ENCODE results near the gene PIR. TPM values are rescaled to one million over a fixed set of nuclear protein-coding genes. Genes with fewer than 3 reads are reported as not detected.

Gene PIR
- total RNA-seq, 5 donors from 2014 or later (not counting 1 experiment from before 2014, with no cell fraction given) = 0.51 TPM; not detected in 4

GRCh38 chrX:15425024-15425423, 68.1 kb downstream of the PIR start:
- no peaks in the 10 kb centered on the region for H3K4me1 ChIP-seq (ENCODE audit: control insufficient read depth in 1 of 2, extremely low read depth in 1 of 2, insufficient read depth in 2 of 2, low read length in 2 of 2)
- ATAC-seq (replicated peaks in 1 of 4) (no peak), DNase-seq (no peak)
- Mint-ChIP-seq H3K4me1 (no peaks in the 10 kb centered on the region), H3K27ac (no peak overlapping the region), H3K9me3 (no peaks in the 10 kb centered on the region), H3K4me3 (no peak overlapping the region), H3K36me3 (no peaks in the 10 kb centered on the region), H3K27me3 (peaks cover 0 to 5% of the 10 kb centered on the region in 2 donors)
- H3K9me3 ChIP-seq = no peaks in the 10 kb centered on the region
- no peak overlapping the region for H3K27ac ChIP-seq (ENCODE audit: low read length)
- CTCF ChIA-PET = no interaction called here
- POLR2A ChIA-PET = no interaction called here
- H3K36me3 ChIP-seq (ENCODE audit: control insufficient read depth in 2 of 2, extremely low read depth in 1 of 2, insufficient read depth in 1 of 2, low read length in 1 of 2) = no peaks in the 10 kb centered on the region
- WGBS (ENCODE audit: insufficient coverage) = no CpG with 5 or more reads among the region's 1 CpG
- H3K27me3 ChIP-seq (replicated peaks in 1 of 2; ENCODE audit: control insufficient read depth in 2 of 2, extremely low read depth in 1 of 2, insufficient read depth in 2 of 2, low read length in 1 of 2) = no peaks in the 10 kb centered on the region
- no peak overlapping the region for H3K4me3 ChIP-seq (ENCODE audit: control insufficient read depth in 1 of 2, extremely low read depth in 1 of 2, low read length in 1 of 2)

- H3K4me3 Mint-ChIP-seq = no peak overlapping the region
- H3K4me3 ChIP-seq (ENCODE audit: control insufficient read depth in 1 of 2, extremely low read depth in 1 of 2, low read length in 1 of 2) = no peak overlapping the region
- H3K27ac ChIP-seq (ENCODE audit: low read length) = no peak overlapping the region
- no peaks in the 10 kb centered on the region for H3K9me3 ChIP-seq
- H3K36me3 Mint-ChIP-seq = no peaks in the 10 kb centered on the region
- no peaks in the 10 kb centered on the region for H3K27me3 ChIP-seq (replicated peaks in 1 of 2; ENCODE audit: control insufficient read depth in 2 of 2, extremely low read depth in 1 of 2, insufficient read depth in 2 of 2, low read length in 1 of 2)
- no peaks in the 10 kb centered on the region for H3K4me1 Mint-ChIP-seq
- WGBS (ENCODE audit: insufficient coverage) = no CpG with 5 or more reads among the region's 3 CpGs
- no peak for DNase-seq
- no peak for ATAC-seq (replicated peaks in 1 of 4)
- ChIA-PET POLR2A (no interaction called here), CTCF (interaction anchor here in 1 of 2 donors (0.7 kb wide), 1 partner anchor 1348 kb away, joined by 4 read pairs; no protein-coding TSS in a partner anchor)
- H3K27ac Mint-ChIP-seq = no peak overlapping the region
- peaks cover 1 to 21% of the 10 kb centered on the region in 2 donors for H3K27me3 Mint-ChIP-seq
- H3K9me3 Mint-ChIP-seq = peaks cover 4 to 5% (median 4%) of the 10 kb centered on the region in 3 donors
- H3K4me1 ChIP-seq (ENCODE audit: control insufficient read depth in 1 of 2, extremely low read depth in 1 of 2, insufficient read depth in 2 of 2, low read length in 2 of 2) = no peaks in the 10 kb centered on the region
- H3K36me3 ChIP-seq (ENCODE audit: control insufficient read depth in 2 of 2, extremely low read depth in 1 of 2, insufficient read depth in 1 of 2, low read length in 1 of 2) = no peaks in the 10 kb centered on the region
Measured at GRCh38 chrX:15418707-15419181, 74.4 kb downstream of the PIR start.

- H3K36me3 ChIP-seq (ENCODE audit: control insufficient read depth in 2 of 2, extremely low read depth in 1 of 2, insufficient read depth in 1 of 2, low read length in 1 of 2) = no peaks in the 10 kb centered on the region
- no peak overlapping the region for H3K4me3 ChIP-seq (ENCODE audit: control insufficient read depth in 1 of 2, extremely low read depth in 1 of 2, low read length in 1 of 2)
- no peaks in the 10 kb centered on the region for H3K27me3 ChIP-seq (replicated peaks in 1 of 2; ENCODE audit: control insufficient read depth in 2 of 2, extremely low read depth in 1 of 2, insufficient read depth in 2 of 2, low read length in 1 of 2)
- ATAC-seq (replicated peaks in 1 of 4) (no peak), DNase-seq (no peak)
- Mint-ChIP-seq H3K27me3 (peaks cover 5 to 27% of the 10 kb centered on the region in 2 donors), H3K4me3 (no peak overlapping the region), H3K4me1 (no peaks in the 10 kb centered on the region), H3K9me3 (peaks cover 4 to 5% (median 4%) of the 10 kb centered on the region in 3 donors), H3K27ac (no peak overlapping the region), H3K36me3 (no peaks in the 10 kb centered on the region)
- H3K9me3 ChIP-seq = no peaks in the 10 kb centered on the region
- ChIA-PET POLR2A (no interaction called here), CTCF (no interaction called here)
- no CpG with 5 or more reads among the region's 6 CpGs for WGBS (ENCODE audit: insufficient coverage)
- no peaks in the 10 kb centered on the region for H3K4me1 ChIP-seq (ENCODE audit: control insufficient read depth in 1 of 2, extremely low read depth in 1 of 2, insufficient read depth in 2 of 2, low read length in 2 of 2)
- no peak overlapping the region for H3K27ac ChIP-seq (ENCODE audit: low read length)
Measured at GRCh38 chrX:15418041-15418706, 75.0 kb downstream of the PIR start.

GRCh38 chrX:15416133-15416993, 76.8 kb downstream of the PIR start:
- Histone ChIP-seq H3K4me3 (ENCODE audit: control insufficient read depth in 1 of 2, extremely low read depth in 1 of 2, low read length in 1 of 2) (no peak overlapping the region), H3K36me3 (ENCODE audit: control insufficient read depth in 2 of 2, extremely low read depth in 1 of 2, insufficient read depth in 1 of 2, low read length in 1 of 2) (no peaks in the 10 kb centered on the region), H3K27ac (ENCODE audit: low read length) (no peak overlapping the region), H3K4me1 (ENCODE audit: control insufficient read depth in 1 of 2, extremely low read depth in 1 of 2, insufficient read depth in 2 of 2, low read length in 2 of 2) (no peaks in the 10 kb centered on the region), H3K9me3 (no peaks in the 10 kb centered on the region), H3K27me3 (replicated peaks in 1 of 2; ENCODE audit: control insufficient read depth in 2 of 2, extremely low read depth in 1 of 2, insufficient read depth in 2 of 2, low read length in 1 of 2) (no peaks in the 10 kb centered on the region)
- Mint-ChIP-seq H3K27ac (no peak overlapping the region), H3K9me3 (peaks cover 4 to 5% (median 4%) of the 10 kb centered on the region in 3 donors), H3K27me3 (peaks cover 12 to 34% of the 10 kb centered on the region in 2 donors), H3K4me3 (no peak overlapping the region), H3K4me1 (no peaks in the 10 kb centered on the region), H3K36me3 (no peaks in the 10 kb centered on the region)
- POLR2A ChIA-PET = no interaction called here
- CTCF ChIA-PET = no interaction called here
- DNase-seq (no peak), ATAC-seq (replicated peaks in 1 of 4) (no peak)
- 60% methylated on average over 3 of the region's 10 CpGs for WGBS (ENCODE audit: insufficient coverage)

- CTCF ChIA-PET = interaction anchor here in 1 of 2 donors (0.6 kb wide), 1 partner anchor 62 kb away, joined by 4 read pairs; no protein-coding TSS in a partner anchor
- ATAC-seq (replicated peaks in 1 of 4) (no peak), DNase-seq (no peak)
- Histone ChIP-seq H3K27ac (ENCODE audit: low read length) (no peak overlapping the region), H3K4me3 (ENCODE audit: control insufficient read depth in 1 of 2, extremely low read depth in 1 of 2, low read length in 1 of 2) (no peak overlapping the region), H3K9me3 (no peaks in the 10 kb centered on the region), H3K27me3 (replicated peaks in 1 of 2; ENCODE audit: control insufficient read depth in 2 of 2, extremely low read depth in 1 of 2, insufficient read depth in 2 of 2, low read length in 1 of 2) (no peaks in the 10 kb centered on the region), H3K4me1 (ENCODE audit: control insufficient read depth in 1 of 2, extremely low read depth in 1 of 2, insufficient read depth in 2 of 2, low read length in 2 of 2) (no peaks in the 10 kb centered on the region), H3K36me3 (ENCODE audit: control insufficient read depth in 2 of 2, extremely low read depth in 1 of 2, insufficient read depth in 1 of 2, low read length in 1 of 2) (no peaks in the 10 kb centered on the region)
- H3K4me3 Mint-ChIP-seq = no peak overlapping the region
- H3K4me1 Mint-ChIP-seq = no peaks in the 10 kb centered on the region
- POLR2A ChIA-PET = no interaction called here
- H3K27ac Mint-ChIP-seq = no peak overlapping the region
- H3K9me3 Mint-ChIP-seq = peaks cover 4 to 5% (median 4%) of the 10 kb centered on the region in 3 donors
- H3K36me3 Mint-ChIP-seq = no peaks in the 10 kb centered on the region
- no CpG with 5 or more reads among the region's 6 CpGs for WGBS (ENCODE audit: insufficient coverage)
- peaks cover 15 to 38% of the 10 kb centered on the region in 2 donors for H3K27me3 Mint-ChIP-seq
Measured at GRCh38 chrX:15413101-15413500, 80.0 kb downstream of the PIR start.

GRCh38 chrX:15410947-15411346, 82.2 kb downstream of the PIR start:
- H3K4me3 Mint-ChIP-seq = no peak overlapping the region
- no peaks in the 10 kb centered on the region for H3K4me1 Mint-ChIP-seq
- WGBS (ENCODE audit: insufficient coverage) = no CpG with 5 or more reads among the region's 2 CpGs
- DNase-seq (no peak), ATAC-seq (replicated peaks in 1 of 4) (no peak)
- ChIA-PET CTCF (no interaction called here), POLR2A (no interaction called here)
- Histone ChIP-seq H3K4me1 (ENCODE audit: control insufficient read depth in 1 of 2, extremely low read depth in 1 of 2, insufficient read depth in 2 of 2, low read length in 2 of 2) (no peaks in the 10 kb centered on the region), H3K27ac (ENCODE audit: low read length) (no peak overlapping the region), H3K27me3 (replicated peaks in 1 of 2; ENCODE audit: control insufficient read depth in 2 of 2, extremely low read depth in 1 of 2, insufficient read depth in 2 of 2, low read length in 1 of 2) (no peaks in the 10 kb centered on the region), H3K4me3 (ENCODE audit: control insufficient read depth in 1 of 2, extremely low read depth in 1 of 2, low read length in 1 of 2) (no peak overlapping the region), H3K9me3 (no peaks in the 10 kb centered on the region), H3K36me3 (ENCODE audit: control insufficient read depth in 2 of 2, extremely low read depth in 1 of 2, insufficient read depth in 1 of 2, low read length in 1 of 2) (no peaks in the 10 kb centered on the region)
- H3K27ac Mint-ChIP-seq = no peak overlapping the region
- H3K36me3 Mint-ChIP-seq = no peaks in the 10 kb centered on the region
- H3K27me3 Mint-ChIP-seq = peaks cover 13 to 39% of the 10 kb centered on the region in 2 donors
- no peaks in the 10 kb centered on the region for H3K9me3 Mint-ChIP-seq

Data from T-cell (primary cell).